MV-4-11 (cell line): ENCODE results near the gene ARSK.

Source experiments
- DNase-seq: peaks from one replicate; lab custom pipeline; 2025; lab: John Stamatoyannopoulos, UW

ARSK gene

DNA sequence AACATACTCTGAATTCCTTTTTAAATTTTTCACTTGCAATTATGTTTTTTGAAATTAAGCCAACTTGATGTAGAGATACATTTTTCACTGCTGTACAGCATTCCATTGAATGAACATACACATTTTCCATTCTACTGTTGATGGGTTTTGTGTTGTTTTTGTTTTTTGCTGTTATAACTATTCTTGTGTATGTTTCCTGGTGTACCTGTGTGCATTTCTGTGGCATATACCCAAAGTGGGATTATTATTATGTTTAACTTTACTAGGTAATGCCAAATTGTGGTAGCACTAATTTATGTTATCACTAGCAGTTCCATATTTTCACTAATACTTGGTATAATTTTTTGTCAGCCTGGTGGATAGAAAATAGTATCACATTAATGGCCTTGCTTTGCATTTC is 94.4 kb downstream of the ARSK start:
- DNase-seq: no peak

DNA sequence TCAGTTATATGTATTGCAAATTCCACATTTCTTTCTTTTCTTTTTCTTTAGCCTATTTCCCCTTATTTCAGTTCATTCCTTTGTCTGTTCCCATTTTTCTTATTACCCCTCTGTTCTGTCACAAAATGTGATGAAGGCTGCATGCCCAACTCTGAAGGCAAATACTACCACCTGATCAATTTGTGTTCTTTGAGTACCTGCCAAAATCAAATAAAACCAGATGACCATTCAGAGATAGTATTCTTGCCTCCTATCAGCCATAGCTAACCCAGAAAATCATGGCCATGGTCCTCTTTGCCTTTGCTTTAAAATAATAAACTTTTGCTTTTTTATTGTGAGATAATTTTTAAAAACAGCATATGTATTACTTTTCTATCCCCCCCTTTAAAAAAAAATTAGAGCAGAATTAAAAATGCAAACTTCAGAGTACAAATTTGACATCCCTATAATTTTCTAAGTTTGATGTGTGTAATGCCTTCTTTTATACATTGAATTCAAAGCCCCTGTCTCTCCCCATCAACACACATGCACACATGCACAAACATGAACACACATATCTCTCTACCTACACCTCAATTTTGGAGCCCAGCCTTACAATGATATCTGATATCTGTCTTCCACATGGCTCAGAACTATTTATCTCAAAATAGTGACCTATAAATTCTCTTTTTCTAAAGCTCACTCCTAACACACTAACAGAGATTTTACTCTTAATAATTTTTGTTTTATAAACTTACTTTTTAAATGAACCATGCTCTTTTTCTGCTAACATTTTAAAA is 95.1 kb downstream of the ARSK start:
- no peak for DNase-seq

DNA sequence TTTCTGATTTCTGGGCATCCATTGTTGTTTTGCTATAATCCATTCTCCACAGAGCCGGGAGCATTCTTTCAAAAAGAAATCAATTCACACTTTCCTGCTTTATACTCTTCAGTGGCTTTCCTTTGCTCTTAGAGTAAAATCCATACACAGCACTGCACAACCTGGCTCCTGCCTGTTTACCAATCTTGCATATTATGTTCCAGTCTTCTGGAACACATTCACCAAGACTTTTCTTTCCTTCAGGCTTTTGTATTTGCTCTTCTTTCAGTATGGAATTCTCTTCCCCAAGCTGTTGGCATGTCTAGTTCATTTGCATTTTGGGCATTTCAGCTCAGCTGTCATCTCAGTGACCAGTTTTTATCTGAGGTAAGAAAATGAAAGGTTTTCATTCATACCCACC is 97.9 kb downstream of the ARSK start:
- DNase-seq: no peak

DNA sequence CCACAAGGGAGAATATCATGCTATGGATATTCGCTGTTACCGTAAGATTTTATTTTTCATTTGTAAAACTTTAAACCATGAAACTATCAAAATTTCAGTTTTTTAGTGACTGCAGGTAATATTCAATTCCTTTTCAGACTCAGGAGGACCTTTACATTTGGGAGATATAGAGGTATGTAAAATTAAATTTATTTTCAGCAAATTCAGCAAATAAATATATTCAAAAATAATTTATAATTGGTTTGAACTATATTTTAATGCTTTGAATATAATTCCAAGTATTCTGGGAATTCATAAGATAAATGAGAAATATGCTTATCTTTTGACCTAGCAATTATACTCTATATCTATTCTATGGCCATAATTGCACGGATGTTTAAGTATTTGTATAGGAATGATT is 99.3 kb downstream of the ARSK start:
- DNase-seq: no peak
